Stimulated activated CD4-positive, alpha-beta T cell treated with anti-CD3 and anti-CD28 coated beads, Interleukin-1b, Interleukin-23, amount 100 ng/mL, for 48 hours (primary cell): ENCODE measurements around the gene CCDC138.

Source experiments
- DNase-seq: peaks from one replicate; pipeline ENCODE4 v3.0.0-alpha.2; 2020

The CCDC138 gene

DNA sequence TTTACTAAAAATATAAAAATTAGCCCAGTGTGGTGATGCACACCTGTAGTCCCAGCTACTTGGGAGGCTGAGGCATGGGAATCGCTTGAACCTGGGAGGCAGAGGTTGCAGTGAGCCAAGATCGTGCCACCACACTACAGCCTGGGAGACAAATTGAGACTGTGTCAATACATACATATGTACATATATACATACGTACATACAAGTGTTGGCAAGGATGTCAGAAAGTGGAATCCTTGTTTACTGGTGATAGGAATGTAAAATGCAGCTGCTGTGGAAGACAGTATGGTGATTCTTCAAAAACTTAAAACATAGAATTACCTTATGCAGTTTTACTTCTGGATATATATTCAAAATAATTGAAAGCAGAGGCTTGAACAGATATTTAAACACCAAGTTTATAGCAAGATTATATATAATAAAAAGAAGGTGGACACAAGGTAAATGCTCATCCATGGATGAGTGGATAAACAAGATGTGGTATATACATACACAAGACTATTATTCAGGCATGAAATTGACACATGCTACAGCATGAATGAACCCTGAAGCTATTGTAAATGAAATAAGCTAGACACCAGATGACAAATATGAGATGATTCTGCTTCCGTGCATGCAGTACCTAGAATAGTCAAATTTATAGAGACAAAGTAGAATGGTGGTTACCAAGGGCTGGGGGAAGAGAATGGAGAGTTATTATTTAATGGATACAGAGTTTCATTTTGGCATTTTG is 43.2 kb downstream of the CCDC138 start:
- no peak for DNase-seq

- DNase-seq = no peak
Observed at GRCh38 chr2:108833219-108833618, 46.6 kb downstream of the CCDC138 start.

DNA sequence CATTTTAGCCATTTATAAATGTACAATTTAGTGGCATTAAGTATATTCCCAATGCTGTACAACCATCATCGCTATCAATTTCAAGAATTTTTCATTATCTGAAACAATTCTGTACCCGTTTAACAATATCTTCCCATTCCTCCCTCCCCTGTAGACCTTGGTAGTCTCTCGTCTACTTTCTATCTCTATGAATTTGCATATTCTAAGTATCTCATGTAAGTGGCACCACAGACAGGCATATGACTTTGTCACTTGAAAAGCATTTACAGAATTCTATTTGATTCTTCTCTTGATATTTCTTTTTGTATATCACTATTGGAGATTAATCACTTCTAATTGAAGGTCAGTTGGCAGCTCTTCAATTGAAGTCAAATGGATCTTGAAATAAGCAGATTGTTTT is 48.0 kb downstream of the CCDC138 start:
- DNase-seq = no peak

- DNase-seq = no peak
Observed at GRCh38 chr2:108835040-108835439, 48.5 kb downstream of the CCDC138 start.

DNA sequence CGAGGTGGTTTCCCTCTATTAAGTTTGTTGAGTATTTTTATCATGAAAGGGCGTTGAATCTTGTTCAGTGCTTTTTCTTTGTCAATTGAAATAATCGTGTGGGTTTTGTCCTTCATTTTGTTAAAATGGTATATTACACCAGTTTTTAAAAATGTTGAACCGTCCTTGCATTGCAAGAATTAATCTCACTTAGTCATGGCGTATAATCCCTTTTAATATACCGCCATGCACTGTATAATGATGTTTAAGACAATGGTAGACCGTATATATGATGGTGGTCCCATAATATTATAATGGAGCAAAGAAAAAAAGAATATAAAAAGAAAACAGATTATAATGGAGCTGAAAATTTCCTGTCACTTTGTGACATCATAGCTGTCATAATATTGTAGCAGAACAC is 50.6 kb downstream of the CCDC138 start:
- DNase-seq = no peak

DNA sequence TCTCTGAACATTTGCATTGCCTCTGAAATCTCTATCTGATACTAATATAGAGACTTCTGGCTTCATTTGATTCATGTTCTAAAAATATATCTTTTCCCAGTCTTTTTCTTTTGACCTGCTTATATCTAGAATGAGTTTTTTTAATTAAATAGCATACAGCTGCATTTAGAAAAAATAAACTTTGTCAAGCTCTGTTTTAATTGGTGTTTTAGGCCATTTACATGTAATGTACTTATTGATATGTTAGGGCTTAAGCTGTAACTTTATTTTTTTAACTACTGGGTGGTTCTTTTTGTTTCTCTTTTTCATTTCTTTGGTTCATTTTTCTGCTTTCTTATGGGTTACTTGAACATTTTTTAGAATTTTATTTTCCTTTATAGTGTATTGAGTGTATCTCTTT is 54.9 kb downstream of the CCDC138 start:
- no peak for DNase-seq

- no peak for DNase-seq
Observed at GRCh38 chr2:108845923-108846322, 59.4 kb downstream of the CCDC138 start.

GRCh38 chr2:108847000-108847399 is 60.4 kb downstream of the CCDC138 start:
- no peak for DNase-seq

GRCh38 chr2:108852375-108852774 is 65.8 kb downstream of the CCDC138 start:
- DNase-seq = no peak

- DNase-seq = no peak
Observed at GRCh38 chr2:108853421-108853820, 66.8 kb downstream of the CCDC138 start.

GRCh38 chr2:108854484-108854883 is 67.9 kb downstream of the CCDC138 start:
- no peak for DNase-seq

- no peak for DNase-seq
Observed at GRCh38 chr2:108855194-108855593, 68.6 kb downstream of the CCDC138 start.

DNA sequence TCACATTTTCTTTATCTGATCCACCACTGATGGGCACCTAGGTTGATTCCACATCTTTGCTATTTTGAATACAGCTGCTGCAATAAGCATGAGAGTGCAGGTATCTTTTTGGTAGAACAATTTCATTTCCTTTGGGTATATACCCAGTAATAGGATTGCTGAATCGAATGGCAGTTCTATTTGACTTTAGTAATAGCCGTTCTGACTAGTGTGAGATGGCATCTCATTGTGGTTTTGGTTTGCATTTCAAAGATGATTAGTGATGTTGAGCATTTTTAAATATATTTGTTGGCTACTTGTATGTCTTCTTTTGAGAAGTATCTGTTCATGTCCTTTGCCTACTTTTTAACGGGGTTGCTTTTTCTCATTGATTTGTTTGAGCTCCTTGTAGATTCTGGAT is 72.3 kb downstream of the CCDC138 start:
- no peak for DNase-seq

DNA sequence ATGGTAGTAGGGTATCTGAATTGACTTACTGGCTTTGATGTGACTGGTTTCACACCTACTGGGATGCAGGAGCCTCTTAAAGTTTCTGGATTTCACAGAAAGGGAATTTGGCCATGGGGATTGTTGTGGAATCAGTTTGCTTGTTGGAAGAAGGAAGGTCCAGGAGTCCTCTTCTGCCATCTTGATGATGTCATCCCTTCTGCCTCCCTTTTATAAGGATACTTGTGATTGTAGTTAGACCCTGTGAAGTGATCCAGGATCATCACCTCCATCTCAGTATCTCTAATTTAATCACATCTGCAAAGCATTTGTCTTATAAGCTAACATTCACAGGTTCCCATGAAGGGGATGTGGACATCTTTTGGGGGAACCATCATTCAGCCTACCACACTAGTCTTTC is 79.5 kb downstream of the CCDC138 start:
- DNase-seq = no peak

- no peak for DNase-seq
Observed at GRCh38 chr2:108868911-108869310, 82.3 kb downstream of the CCDC138 start.

DNA sequence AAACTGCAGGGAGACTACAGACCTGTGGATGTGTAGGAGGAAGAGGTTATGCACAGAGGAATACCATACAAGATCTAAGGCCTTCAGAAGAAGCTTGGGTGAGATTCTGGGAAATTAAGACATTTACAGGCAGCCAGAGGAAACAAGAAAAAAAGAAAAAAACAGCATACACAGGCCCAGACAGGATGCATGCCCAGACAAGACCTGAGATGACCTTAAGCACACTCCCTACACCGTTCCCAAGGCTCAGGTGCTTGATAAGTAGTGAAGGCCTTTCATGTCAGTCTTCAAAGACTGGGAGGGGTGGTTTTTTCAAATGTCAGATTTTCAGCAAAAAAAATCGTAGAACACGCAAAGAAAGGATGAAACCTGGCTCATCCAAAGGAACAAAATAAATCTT is 83.0 kb downstream of the CCDC138 start:
- no peak for DNase-seq

DNA sequence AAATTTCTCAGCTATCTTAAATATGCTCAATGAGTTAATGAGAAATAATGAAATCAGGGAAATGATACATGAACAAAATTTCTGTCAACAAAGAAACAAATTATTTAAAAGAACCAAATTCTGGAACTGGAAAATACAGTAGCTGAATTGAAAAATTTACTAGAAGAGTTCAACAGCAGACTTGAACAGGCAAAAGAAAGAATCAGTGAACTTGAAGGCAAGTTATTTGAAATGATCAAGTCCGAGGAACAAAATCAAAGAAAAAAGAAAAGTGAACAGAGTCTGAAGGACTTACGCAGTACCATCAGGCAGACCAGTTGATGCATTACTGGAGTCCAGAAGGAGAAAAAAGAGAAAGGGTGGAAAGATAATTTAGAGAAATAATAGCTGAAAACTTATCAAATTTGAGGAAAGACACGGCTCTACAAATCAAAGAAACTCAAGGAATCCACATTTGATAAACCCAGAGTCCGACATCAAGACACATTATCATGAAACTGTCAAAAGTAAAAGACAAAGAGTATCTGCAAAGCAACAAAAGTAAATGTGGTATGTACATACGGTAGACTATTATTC is 83.6 kb downstream of the CCDC138 start:
- no peak for DNase-seq

DNA sequence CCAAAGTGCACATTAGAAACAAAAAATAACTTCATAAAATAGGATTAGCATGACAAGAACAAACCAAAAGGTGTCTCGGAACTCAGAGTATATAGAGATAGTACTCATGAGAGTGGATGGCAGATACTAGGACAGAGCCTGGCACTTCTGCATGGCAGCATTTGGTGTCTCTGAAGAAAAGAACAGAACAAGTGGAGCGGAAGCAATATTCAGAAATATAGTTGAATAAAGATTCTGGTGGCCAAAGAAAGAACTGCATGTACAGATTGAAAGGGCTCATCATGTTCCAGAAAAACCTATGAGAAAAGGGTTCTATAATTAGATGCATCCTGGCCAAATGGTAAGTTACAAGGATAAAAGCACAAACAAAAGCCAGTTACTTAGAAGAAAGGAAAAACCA is 90.9 kb downstream of the CCDC138 start:
- DNase-seq = no peak

- no peak for DNase-seq
Observed at GRCh38 chr2:108878276-108878675, 91.7 kb downstream of the CCDC138 start.

DNA sequence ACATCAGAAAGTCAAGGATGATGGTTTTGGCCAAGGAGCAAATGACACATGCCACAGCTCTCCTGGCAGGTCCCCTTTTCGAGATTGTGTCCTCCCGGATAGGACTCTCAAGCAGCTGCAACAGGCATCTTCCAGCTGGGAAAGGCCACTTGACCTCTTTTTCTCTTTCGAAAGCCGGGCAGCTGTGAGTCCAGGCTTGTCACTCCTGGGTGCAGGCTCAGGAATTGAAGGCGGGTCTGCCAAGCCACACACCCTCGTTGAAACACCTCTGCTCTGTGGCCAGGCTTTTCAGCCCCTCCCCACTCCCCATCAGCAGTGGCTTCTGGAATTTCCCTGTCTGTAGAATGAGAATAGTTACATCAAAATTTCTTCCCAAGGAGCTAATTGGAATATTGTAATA is 98.0 kb downstream of the CCDC138 start:
- no peak for DNase-seq

DNA sequence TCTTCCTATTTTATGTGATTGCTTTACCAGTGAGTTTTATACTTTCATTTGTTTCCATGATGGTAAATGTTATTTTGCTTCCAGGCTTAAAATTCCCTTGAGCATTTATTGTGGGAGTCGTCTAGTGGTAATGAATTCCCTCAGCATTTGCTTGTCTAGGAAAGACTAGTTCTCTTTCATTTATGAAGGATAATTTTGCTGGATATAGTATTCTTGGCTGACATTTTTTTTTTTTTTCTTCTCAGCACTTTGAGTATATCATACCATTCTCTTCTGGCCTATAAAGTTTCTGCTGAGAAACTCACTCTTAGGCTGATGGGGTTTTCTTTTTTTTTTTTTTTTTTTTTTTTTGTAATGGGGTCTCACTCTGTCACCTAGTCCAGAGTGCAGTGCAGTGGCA is 103.3 kb downstream of the CCDC138 start:
- no peak for DNase-seq

GRCh38 chr2:108893277-108893676 is 106.7 kb downstream of the CCDC138 start:
- no peak for DNase-seq

- DNase-seq = no peak
Observed at GRCh38 chr2:108894766-108895165, 108.2 kb downstream of the CCDC138 start.

DNA sequence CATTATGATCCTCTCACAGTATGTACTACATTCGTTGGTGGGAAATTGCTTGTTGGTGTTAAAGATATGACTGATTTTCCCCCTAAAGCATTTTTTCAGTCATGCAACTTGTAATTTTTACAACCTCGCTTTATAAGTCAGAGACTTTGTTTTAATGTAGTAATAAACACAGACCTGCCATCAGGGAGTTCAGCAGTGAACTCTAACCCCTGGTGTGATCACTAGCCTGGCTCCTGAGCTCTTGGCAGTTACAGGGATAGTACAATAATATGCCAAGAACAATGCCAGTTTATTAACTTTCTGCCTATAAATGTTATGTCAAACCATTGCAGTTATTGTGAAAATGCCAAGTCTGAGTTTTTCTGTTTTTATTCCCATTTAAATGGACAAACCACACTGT is 108.6 kb downstream of the CCDC138 start:
- no peak for DNase-seq

- DNase-seq = no peak
Observed at GRCh38 chr2:108896741-108897140, 110.2 kb downstream of the CCDC138 start.
